Measurements from ENCODE around the gene AKT1S1.

Gene AKT1S1

GRCh38 chr19:49852631-49853126, 24.5 kb downstream of the AKT1S1 start:
- no peak for FAIRE-seq

GRCh38 chr19:49851456-49852259, 25.5 kb downstream of the AKT1S1 start:
- no peak for FAIRE-seq

GRCh38 chr19:49850487-49851342, 26.4 kb downstream of the AKT1S1 start, which contains the start of gene PTOV1:
Gene PTOV1 (plus strand): TSS chr19:49851159.
- no peak for FAIRE-seq

GRCh38 chr19:49850221-49850486, 27.0 kb downstream of the AKT1S1 start:
- no peak for FAIRE-seq

GRCh38 chr19:49849433-49850220, 27.5 kb downstream of the AKT1S1 start:
- FAIRE-seq, result no peak

GRCh38 chr19:49848938-49849337, 28.2 kb downstream of the AKT1S1 start:
- no peak for FAIRE-seq

- FAIRE-seq, result no peak
Measured at GRCh38 chr19:49847731-49848696, 29.1 kb downstream of the AKT1S1 start.

GRCh38 chr19:49846408-49846807, 30.7 kb downstream of the AKT1S1 start:
- FAIRE-seq, result no peak

- FAIRE-seq, result no peak
Measured at GRCh38 chr19:49845414-49845813, 31.7 kb downstream of the AKT1S1 start.

- no peak for FAIRE-seq
Measured at GRCh38 chr19:49844138-49845095, 32.7 kb downstream of the AKT1S1 start.

GRCh38 chr19:49843265-49843664, 33.9 kb downstream of the AKT1S1 start:
- no peak for FAIRE-seq

- FAIRE-seq, result no peak
Measured at GRCh38 chr19:49840736-49841249, 36.4 kb downstream of the AKT1S1 start.

- FAIRE-seq, result no peak
Measured at GRCh38 chr19:49840321-49840720, 36.8 kb downstream of the AKT1S1 start.

GRCh38 chr19:49839713-49840112, 37.4 kb downstream of the AKT1S1 start:
- no peak for FAIRE-seq

- no peak for FAIRE-seq
Measured at GRCh38 chr19:49838885-49839588, 38.1 kb downstream of the AKT1S1 start.

- no peak for FAIRE-seq
Measured at GRCh38 chr19:49837425-49837824, 39.7 kb downstream of the AKT1S1 start.

- FAIRE-seq, result no peak
Measured at GRCh38 chr19:49837009-49837310, 40.2 kb downstream of the AKT1S1 start.

GRCh38 chr19:49836176-49837008, 40.8 kb downstream of the AKT1S1 start:
- no peak for FAIRE-seq

- FAIRE-seq, result no peak
Measured at GRCh38 chr19:49835562-49835961, 41.6 kb downstream of the AKT1S1 start.

Measured in islet of Langerhans (tissue), 1 donor.